GM18508 (cell line): Measurements from ENCODE around the gene KIDINS220.
A peak's percentile ranks its signal among the peaks of the same experiment; 100 is the strongest.

ENCODE experiments used
- ATAC-seq: cut with Tn5 transposase; IDR thresholded peaks from one replicate; pipeline ENCODE4 v1.9.1; 2021; ENCODE audit warnings: moderate number of reproducible peaks; ENCODE audit not compliant: insufficient read depth, unreplicated experiment

KIDINS220 gene

DNA sequence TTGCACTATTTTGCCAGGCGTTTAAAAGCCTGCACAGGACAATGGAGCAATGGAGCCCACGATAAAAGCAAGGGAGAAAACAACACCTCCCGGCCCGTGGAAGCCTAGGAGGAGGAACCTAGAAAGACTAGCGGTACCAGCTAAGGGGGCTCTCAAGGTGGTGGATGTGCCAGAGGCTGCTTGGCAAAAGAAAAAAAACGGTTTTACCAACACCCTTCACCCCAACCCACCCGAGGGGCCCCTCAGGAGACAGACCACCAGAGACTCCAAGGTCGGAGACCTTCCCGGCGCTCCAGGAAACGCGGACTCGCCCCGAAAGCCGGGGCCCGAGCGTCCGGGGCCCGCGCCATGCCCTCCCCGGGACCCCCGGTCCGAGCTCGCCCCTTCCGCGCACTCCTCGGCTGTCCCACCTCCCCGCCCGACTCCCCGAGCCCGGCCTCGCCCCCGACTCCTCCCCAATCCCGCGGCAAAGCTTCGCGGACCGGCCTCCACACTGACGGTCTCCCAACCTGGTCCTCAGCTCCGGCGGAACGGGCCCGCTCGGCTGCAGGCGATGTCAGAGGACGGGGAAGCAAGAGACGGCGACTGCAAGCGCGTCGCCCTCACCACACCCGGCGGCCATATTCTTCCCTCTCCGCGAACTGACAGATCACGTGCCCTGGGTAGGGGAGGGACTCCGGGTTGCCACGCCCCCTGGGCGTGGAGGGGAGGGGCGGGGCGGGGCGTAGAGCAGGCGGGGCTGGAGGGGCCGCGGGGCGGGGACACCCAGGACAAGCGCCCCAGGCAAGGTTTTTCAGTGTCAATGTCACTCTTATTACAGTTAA lies at the start of gene KIDINS220:
TSS of gene KIDINS220 (minus strand) at position 643 of the 824 bp plus-strand sequence. CDS start 10,520 bp downstream, outside the sequence.
- ATAC-seq: peak; percentile 47

DNA sequence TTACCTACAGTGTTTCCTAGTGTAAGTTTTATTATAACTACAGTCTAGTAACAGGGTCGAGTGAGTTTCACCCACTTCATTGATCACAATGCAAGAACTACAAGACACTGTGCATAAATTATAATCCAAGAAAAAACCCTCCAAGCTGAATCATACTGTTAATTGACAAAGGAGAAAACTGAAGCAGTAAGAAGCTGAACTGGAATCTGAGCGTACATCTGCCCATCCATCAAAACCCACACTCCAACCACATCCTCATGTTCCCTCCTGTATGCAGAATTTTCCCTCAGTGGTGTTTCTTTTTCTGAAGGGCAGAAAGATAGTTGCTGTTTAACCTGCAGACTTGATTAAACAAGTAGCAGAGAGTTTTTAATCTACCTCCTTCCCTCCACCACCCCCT lies 49.5 kb upstream of the KIDINS220 start:
- no peak for ATAC-seq

GRCh38 chr2:8886202-8886518 lies 48.7 kb upstream of the KIDINS220 start:
- ATAC-seq: no peak

DNA sequence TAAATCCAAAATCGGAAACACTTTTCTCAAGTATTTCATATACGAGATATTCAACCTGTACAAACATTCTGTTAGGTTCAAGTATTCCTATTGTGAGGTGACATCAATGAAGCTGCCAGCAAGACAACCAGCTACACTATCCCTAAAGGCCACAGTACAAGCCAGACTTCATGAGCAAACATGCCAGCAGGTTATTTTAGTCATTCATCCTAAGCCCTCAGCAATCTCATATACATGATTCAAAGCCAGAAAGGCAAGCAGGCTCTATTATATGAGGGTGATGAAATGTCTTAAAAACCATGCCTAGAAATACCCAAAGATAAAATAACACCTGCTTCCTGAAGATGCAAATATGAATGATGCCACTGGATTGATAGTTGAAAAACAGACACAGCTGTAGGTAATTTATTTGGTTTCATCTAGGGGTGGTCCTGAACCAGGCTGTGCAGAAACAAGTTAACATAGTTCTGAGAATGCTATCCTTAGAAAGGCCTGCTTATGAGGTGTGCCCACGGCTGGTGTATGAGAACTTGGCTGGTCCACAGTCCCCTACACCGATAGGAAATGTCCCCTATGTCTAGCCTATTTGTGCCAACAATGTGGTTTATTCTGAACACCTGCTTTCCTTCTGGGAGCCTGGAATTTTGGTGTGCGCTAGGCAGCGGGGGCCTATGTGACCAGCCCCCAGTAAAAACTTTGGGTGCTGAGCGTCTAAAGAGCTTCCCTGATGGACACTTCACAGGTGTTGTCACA lies 48.2 kb upstream of the KIDINS220 start:
- ATAC-seq: no peak

DNA sequence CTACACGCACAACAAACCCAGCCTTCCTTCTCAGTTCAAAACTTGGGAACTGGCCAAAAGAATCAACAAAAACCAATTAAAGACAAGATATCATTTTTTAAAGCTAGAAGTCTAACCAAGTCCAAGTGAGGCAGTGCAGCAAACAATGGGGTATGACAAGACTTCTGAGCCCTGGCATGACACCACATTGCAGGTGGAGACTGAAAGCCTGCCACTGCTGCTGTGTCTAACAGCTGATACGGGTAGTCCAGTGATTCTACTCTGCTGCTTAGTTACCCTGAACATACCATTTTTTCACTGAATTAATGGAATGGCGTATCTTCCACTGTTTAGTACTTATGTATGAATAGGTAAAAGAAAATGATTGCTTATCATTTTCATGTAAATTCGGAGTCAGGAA lies 47.4 kb upstream of the KIDINS220 start:
- no peak for ATAC-seq

DNA sequence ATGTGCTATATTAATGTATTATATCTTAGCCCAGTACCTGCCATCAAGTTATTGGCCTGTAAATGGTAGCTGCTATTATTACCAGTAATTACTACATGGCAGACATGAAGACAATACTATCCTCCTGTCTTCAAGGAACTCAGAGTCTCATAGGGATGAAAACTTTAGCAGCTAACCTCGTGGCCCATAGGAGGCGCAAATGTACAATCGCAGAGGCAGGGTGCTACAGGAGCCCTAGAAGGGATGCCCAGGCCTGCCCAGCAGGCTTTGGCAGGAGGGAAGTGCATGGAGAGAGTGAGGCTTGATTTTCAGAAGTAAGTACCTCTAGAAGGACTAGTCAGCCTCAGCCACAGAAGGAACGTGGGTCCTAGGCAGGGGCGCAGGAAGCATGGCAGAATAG lies 44.7 kb upstream of the KIDINS220 start:
- no peak for ATAC-seq

DNA sequence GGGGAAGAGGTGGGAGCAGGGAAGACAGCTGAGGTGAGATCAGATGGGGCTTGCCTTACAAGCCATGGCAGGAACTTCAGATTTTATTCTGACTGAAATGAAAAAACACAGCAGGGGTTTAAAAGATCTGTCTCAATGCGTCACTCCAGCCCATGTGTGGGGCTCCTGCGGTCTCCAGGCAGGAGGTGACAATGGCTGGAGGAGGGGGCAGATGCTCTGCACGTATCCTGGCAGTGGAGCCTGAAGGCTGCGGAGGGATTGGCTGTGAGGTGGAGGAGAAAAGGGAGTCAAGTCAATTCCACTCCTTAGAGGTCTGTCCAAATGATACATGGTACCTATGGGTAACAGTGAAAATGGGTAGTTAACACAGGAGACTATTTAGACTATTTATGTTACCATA lies 40.5 kb upstream of the KIDINS220 start:
- no peak for ATAC-seq

GRCh38 chr2:8877332-8877731 lies 39.9 kb upstream of the KIDINS220 start:
- no peak for ATAC-seq

DNA sequence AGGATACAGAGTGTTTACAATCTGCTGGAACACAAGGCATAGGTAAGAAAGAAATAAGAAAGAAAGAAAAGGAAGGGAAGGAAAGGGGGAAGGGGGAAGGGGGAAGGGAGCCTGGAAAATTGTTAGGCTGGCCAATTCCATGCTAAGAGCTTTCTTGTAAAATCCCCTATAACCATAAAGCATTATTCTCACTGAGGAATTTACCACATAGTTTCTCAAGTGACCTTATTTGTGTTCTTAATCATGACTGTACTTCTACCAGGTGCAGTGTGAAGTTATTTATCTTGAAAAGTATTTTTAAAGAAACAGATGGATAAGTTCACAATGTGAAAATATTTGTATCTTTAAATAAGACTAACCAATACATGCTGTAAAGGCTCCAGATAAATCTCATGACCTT lies 39.2 kb upstream of the KIDINS220 start:
- ATAC-seq: no peak

GRCh38 chr2:8872821-8873432 lies 35.5 kb upstream of the KIDINS220 start:
- no peak for ATAC-seq

GRCh38 chr2:8870441-8870840 lies 33.0 kb upstream of the KIDINS220 start:
- ATAC-seq: no peak

DNA sequence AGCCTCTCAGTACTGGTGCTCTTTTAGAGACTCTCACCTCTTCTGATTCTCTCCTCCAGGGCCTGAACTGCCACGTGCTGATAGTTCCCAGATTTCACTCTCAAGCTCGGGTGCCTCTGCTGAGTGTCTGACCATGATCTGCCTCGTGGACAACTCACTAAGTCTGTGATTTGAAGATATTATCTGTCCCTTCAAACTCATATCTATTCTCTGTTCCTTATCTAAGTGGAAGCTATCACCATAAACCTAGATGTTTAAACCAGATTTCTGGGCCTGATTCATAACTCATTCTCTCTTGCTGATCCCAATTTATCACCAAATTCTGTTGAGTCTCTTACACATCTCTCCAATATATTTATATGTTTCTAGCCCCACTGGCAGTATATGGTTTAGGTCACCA lies 29.9 kb upstream of the KIDINS220 start:
- no peak for ATAC-seq

- no peak for ATAC-seq
Measured at GRCh38 chr2:8863331-8863953, 26.0 kb upstream of the KIDINS220 start.

GRCh38 chr2:8862230-8862629 lies 24.8 kb upstream of the KIDINS220 start:
- ATAC-seq: no peak

GRCh38 chr2:8861797-8862196 lies 24.4 kb upstream of the KIDINS220 start:
- ATAC-seq: no peak

DNA sequence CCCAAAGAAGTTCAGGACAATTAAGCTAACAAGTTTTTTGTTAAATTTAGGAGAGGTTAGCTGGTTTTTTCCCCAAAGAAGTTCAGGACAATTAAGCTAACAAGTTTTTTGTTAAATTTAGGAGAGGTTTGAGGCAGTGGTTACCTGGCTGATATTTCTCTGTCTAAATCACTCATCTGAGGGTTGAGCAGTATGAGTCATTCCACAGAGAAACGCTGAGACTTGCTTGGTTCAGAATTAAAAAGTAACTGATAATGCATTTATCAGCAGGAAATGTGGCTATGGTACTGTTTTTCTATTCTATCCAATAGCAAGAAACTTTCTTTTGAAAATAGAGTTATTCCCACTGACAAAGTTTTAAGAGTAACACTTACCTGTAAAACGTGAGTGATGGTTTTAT lies 22.8 kb upstream of the KIDINS220 start:
- ATAC-seq: peak; percentile 75

GRCh38 chr2:8858910-8859309 lies 21.5 kb upstream of the KIDINS220 start:
- ATAC-seq: no peak

DNA sequence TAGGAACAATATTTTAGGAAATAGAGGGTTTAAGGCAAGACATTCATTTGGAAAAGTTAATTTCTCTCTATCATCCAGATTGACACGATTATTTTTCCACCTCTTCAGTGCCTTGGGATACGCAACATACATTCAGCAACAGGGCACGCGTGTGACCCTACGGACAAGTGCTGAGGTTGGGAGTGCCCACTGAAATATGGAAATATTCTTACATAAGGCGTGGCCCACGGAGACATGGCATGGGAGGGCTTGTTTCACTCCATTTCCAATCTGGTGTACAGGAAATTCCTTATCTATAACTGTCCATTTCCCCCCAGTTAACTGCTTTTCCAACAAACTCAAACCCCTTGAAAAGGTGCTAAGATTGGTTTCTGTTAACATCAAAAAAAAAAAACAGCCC lies 20.9 kb upstream of the KIDINS220 start:
- ATAC-seq: no peak

DNA sequence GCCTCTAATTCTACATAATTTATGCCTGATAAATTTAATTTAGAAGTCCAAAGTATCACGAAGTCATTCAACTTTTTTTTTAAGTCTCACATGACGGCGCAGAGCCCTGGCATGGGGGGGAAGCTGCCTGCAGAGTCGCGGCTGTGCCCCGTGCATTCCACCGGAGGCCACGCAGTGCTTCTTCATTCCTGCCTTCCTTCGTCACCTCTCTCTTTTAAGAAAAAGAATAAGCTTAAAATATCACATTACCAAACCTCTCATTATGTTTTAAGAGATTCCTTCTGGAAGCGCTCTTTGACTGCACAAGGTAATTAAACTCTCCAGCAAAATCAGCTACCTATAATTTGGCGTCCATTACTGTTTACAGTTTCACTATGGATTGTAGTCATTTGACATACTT lies 20.3 kb upstream of the KIDINS220 start:
- ATAC-seq: no peak

DNA sequence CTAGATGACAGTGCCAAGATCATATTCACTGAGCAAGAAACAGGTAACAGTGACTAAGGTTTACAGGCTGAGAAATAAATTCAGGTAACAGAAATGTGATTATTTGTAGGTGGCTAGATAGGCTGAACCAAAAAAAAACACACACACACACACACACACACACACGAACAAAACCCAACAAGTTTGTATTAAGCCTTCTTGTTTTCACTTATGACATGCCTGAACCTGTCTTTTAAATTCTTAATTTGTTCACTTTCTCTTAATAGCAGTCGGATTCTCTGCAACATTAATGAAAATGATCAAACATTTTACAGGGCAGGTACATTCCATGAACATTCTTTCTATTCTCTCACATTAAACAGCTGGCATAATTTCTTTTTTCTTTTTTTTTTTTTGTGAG lies 18.8 kb upstream of the KIDINS220 start:
- ATAC-seq: no peak

GRCh38 chr2:8855010-8855409 lies 17.6 kb upstream of the KIDINS220 start:
- no peak for ATAC-seq
